Measurements from ENCODE around the gene TMEM51.
"Not testable (repeated sequence)": the region's sequence is repeated elsewhere in the genome, so short reads cannot be mapped to it uniquely, and the experiment has no call there.

Gene TMEM51

DNA sequence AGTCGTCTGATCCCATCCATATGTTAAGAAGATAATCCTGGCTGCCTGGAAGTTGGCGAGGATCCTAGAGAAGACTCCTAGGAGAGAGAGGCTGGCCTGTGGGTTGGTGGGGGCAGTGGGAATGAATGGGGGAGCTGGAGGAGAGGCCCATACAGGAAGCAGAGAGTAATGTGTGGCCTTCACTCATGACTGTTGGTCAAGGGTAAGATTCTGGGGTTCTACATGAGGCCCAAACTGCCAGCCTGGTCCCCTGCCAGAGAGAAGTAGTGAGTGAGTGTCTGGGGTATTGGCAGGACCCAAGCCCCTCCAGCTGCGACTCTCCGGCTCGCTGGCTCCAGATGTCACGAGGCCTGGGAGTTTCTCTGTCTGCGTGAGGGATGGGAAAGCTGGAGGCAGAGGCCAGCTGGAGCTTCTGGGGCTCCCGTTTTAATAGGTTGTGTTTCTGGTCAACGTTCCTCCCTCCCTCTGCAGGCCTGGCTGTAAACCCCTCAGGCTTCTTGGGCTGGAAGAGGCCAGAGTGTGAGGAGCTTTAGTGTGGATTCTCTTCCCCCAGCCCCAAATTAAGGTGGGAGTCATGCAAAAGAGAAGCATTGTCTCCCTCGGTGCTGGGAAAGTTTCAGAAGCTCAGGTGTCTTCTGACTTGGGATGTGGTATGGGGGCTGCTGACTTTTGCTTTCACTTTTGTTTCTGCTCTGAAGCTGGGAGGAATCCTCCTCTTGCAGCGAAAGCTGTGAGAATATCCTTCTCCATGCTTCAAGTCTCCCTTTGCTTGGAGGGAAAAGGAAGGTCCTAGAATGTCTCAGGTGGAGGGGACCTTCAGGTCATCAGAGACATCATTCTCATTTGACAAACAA, 2.6 kb downstream of the TMEM51 start:
- DNase-seq, result no peak

DNA sequence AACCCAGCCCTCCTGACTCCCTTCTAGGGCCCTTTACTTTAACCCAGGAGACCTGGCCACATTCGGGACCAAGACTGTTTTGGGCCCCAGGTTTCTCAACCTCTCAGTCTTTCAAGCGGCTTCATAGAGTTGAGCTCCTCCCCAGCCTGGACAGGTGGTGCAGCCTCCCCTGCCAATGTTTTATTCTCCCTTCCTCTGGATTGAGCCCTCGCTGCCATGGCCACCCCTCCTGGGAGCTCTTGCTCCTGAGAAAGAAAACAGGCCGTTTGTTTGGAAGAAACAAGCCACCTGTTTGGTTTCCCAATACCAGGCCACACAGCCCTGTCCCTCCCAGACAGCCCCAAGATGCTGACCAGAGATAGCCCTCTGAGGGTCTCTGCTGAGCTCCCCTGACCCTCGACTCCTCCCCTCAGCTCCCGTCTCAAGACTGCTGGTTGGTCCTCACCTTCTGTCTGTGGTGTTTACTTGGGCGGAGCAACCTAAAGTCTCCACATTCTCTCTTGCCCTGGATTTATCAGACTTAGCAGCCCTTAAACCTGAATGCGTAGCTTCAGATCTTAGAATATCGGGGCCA, 3.3 kb downstream of the TMEM51 start:
- no peak for DNase-seq

DNA sequence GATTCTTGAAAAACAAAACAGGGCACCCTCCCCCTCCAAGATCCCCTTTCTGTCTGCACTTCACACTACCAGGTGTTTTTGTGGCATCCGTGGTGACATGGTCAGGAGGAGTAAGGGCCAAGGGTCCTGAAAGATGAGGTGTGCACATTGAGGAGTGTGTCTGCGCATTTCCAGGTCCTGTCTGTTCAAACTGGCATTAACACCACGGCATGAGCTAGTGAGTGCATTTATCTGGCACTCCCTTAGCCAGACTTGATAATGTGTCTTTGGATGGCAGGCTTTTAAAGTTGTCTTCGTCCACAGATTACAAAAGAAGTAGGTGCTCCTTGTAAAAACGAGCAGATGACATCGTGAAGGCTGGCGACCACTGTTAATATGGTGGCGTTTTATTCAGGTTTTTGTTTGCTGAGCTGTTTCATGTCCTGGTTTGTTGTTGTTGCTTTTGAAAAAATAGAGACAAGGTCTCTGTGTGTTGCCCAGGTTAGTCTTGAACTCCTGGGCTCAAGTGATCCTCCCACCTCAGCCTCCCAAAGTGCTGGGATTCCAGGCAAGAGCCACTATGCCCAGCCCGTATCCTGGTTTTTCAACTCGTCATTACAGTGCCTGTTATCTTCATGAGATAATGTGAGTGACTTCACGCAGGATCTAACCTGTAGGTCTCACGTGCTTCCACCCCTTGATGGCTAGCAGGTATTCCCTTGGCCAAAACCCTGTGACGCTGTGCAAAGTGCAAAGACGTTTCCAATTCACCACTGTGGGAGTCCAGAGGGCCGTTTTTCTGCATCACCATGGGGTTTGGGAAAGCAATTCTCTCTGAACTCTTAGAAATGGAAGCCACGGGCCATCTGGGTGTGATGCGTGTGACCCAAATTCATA, 4.2 kb downstream of the TMEM51 start:
- DNase-seq, result no peak

DNA sequence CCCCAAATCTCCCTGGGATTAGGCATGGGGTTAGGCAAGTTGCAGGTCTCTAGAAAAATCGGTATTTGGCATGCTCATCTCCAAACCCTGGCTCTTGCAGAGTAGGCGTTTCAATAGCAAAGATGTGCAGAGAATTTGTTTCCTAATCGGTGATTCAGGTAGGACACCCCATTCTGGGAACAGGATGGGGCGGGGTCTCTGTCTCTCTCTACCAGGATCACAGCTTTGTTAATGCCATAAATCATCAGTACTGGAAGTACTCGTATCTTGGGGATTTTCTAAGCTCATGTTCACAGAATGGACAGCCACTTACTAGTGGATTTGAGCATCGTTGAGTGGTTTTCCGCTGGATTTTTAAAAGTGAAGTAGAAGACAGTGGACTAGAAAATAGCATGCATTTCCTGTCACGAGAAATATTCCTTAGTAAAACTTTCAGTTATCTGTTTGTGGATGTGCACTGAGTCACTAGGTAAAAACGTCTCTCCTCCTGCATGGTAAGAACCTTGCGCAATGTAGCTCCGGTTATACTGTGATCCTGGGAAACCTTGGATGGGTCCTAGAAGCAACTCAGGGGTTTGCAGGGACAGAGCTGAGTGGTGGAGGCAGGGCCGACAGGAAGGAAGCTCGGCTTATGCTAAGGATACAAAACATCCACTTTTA, 5.1 kb downstream of the TMEM51 start:
- DNase-seq, result no peak

DNA sequence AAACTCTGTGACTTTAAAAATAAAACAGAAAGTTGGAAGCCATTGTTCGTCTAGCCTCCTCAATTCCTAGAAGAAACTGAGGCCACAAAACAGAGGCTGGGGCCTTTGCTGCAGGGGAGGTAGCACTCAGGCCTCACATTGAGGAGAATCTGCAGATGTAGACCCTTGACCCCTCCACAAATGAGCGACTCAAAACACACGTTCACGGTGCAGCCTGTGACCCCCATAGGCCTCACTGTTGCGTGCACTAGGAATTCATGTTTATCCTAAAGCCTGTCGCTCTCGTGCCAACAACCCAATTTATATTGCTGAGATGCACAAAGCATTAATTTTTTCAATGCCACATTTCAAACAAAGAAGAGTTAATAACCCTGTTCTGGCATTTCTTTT, 5.6 kb downstream of the TMEM51 start:
- DNase-seq, result no peak

DNA sequence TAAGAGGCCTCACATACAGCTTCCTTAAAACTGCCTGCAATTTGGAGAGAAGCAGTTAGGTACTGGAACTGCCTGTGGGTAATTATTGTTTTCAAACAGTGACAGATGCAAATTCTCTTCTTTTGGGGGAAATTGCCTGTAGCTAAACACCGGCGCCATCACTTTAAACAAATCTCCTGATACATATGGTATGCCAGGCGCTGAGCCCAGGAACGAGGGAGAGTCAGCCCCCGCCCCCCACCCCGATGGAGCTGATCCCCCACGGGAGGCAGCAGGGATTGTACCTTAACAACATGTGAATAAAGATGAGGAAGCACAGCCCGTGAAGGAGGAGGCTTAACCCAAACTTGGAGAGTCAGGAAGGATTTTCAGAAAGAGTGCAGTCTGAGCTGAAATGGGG, 7.1 kb downstream of the TMEM51 start:
- no peak for DNase-seq

DNA sequence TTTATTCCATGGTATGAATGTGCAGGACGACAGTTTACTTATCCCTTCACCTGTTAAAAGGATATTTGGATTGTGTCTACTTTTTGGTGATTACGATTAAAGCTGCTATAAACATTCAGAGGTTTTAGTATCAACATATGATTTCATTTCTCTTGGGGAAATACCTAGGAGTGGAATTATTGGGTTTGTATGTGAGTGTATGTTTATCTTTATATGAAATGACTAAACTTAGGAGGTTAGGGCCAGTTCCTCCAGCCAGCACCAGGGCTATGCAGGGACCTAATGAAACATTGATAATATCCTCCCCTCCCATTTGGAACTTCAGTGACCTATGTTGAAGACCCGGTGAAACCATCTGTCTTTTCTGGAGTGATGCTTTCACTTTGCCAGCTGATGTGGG, 13.8 kb downstream of the TMEM51 start:
- DNase-seq, result no peak

DNA sequence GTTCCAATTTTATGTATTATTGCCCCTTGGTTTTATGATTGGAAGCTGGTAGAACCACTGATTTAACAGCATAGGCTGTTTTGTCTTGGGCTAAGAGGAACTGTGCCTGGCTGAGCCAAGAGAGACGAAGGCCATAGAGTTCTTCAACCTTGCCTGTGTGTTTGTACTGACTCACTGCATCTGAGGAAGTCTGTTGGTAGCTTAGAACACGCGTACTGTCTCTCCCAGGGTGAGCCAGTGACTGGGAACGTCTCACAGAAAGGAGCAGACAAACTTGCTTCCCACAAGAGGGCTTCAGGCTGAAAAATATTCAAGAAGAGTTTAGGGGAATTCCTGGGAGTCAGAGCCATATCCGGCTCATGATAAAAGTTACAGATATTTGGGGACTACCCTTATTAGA, 14.9 kb downstream of the TMEM51 start:
- DNase-seq, result no peak

DNA sequence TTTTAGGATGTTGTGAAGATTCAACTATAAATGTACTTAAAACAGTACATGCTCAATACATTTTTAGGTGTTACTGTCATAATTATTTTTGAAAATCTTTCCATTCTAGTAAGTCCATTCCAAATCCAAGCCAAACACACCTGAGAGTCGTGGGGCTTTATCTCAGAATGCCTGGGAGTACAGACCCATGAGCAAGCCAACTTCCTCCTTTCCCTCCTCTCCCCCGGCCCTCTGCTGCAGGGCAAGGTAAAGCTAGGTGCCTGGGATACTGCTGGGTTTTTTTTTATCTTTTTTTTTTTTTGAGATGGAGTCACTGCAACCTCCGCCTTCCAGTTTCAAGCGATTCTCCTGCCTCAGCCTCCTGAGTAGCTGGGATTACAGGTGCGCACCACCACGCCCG, 16.5 kb downstream of the TMEM51 start:
- no peak for DNase-seq

DNA sequence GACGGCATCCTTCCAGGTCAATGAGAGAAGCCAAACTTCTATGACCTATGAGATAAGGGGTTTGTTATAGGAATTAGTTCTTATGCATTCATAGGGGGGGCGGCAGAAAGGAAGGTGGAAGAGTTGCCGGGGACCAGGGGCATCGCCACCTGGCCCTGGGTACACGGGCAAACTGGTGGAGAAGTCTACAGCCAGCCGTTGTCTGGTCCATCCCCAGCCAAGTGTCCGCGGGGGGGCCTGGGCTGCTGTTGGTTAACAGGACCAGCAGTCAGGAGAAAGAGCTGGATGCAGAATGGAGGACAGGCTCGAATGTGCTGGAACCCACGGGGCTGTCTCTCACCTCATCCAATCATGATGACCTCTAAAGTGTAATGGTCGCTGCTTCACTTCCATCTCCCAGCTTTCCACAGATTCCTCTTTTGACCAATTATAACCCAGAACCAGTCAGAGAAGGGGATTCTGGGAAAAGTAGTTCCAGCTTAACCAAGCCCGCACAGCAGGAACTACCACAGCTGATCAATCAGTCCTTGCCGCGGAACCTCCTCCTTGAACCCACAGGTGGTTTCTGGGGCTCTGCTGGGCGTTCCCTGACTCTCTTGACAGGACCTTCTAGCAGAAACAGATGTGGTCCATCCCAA, 17.8 kb downstream of the TMEM51 start:
- DNase-seq, result no peak

DNA sequence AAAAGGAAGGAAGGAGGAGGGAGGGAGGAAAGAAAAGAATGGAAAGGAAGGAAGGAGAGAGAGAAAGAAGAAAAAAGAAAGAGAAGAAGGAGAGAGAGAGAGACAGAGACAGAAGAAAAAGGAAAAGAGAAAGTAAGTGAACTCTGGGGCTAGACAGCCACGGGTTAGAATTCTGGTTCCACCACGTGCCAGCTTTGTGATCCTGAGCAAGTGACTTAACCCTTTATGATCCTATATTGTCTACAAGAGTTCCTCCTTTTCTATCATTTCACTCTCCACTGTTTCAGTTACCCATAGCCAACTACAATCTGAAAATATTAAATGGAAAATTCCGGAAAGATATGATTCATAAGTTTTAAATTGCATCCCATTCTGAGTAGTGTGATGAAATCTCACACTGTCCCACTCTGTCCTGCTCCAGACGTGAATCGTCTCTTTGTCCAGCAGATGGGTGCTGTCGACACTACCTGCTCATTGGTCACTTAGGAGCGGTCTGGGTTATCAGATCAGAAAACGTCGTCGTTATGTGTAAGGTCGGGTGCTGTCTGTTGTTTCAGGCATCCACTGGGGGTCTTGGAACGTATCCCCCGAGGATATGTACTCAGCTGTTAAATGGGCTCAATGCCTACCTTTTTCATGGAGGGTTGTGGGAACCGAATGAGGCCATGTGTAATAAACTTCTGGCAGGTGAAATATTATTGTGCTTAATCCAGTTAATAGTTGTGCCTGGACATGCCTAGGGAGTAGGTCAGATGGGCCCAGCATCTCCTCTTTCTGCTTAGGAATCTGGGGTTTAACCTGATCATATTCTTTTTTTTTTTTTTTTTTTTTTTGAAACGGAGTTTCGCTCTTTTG, 19.1 kb downstream of the TMEM51 start:
- no peak for DNase-seq

DNA sequence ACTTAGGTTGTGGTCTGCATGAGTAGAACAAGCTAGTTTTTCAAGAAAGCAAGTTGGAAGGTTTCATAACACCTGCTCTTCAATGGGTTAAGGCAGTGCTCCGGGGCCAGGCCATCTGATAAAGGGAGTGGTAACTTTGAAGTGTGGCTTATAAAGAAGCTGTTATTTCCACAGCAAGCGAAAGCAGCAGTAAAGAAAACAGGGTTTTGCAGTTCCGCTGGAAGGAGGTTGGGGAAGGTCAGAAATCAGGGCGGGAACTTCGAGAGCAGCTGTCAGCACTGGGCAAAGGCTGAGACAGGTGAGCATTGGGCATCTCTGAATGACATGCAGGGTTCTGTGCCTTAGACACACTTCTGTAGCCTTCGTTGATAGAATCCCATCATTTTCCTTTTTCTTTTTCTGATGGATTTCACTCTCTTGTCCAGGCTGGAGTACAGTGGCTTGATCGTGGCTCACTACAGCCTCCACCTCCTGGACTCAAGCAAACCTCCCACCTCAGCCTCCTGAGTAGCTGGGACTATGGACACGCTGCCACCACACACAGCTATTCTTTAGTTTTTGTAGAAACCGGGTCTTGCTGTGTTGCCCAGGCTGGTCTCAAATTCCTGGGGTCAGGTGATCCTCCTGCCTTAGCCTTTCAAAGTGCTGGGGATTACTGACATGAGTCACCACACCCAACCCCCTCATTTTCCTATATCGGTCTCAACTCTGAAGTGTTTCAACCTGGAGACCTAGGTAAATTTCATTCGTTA, 20.5 kb downstream of the TMEM51 start:
- DNase-seq, result no peak

DNA sequence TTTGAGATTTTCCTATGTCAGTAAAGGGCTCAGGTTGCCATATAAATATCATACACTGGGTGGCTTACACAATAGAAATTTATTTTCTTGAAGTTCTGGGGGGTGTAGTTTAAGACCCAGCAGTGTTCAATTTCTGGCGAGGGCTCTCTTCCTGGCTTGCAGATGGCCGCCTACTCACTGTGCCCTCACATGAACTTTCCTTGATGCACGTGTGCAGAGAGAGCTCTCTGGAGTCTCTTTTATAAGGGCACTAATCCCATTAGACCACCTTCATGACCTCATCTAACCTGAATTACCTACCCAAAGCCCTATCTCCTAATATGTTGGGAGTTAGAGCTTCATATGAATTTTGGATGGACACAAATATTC, 21.1 kb downstream of the TMEM51 start:
- no peak for DNase-seq

DNA sequence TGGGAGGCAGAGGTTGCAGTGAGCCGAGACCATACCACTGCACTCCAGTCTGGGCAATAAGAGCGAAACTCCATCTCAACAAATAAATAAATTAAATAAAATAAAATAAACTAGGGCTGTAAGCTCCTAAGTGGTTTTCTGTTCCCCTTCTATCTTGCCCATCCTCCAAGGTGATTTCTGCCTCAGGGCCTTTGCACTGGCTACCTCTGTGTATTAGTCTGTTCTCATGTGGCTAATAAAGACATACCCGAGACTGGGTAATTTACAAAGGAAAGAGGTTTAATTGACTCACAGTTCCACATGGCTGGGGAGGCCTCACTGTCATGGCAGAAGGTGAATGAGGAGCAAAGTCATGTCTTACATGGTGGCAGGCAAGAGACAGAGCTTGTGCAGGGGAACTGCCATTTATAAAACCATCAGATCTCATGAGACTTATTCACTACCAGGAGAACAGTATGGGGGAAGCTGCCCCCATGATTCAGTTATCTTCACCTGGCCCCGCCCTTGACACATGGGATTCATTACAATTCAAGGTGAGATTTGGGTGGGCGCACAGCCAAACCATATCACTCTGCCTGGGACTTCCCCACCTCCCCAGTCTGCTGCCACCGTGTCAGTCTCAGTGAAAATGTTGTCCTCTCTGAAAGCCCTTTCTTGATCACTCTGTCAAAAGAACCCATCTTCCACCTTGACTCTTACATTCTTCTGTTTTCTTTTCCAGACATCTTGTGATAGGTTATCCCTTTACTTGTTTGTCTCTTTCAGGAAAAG, 22.0 kb downstream of the TMEM51 start:
- not testable (repeated sequence) for DNase-seq

DNA sequence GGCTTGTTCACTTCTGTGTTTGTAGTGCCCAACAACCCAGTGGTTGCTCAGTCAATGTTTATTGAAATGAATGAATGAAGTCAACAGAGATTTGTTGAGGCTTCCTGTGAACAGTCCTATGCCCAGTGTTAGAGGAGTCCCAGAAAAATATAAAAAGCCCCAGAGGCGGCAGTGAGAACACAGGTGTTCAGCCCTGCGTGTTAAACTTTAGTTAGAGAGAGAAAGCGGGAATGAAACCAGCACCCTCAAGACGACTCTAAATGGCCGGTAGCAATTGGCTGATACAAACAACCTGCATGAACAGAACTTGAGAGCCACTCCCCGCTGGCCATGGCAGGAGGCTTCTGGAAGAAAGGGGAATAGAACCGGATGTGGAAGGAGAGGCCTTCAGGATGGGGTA, 22.6 kb downstream of the TMEM51 start:
- no peak for DNase-seq

DNA sequence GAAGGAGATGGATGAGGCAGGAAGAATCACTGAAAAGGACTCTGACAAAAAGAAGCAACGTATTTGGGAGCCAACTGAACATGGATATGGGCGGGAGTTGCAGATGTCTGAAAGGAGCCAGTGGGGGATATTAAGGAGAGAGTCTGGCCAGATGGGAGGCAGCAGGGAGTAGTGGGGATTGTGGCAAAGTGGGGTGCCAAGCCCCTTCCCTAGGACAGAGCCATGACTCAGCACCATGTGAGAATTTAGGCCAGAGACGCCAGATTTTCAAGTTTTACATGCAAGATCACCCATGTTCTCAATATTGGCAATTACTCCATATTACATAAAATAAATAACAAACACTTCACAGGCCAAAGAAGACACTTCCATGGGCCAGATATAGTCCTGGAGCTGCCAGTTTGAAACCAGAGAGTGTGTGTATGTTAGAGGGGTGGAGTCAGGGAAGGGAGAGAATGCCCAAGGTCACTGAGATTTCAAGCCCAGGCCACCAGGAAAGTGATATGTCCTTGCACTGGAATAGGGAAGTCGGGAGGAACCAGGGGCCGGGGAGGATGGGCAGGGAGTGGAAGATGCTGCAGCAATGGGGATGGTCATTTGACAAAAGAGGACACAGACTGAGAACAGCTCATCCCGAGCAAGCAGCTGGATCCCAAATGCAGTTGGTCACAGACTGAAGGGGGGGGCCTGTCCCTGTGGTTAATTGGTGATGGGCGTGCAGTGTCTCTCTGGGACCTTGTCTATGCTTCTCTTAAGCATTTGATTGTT, 23.5 kb downstream of the TMEM51 start:
- no peak for DNase-seq

DNA sequence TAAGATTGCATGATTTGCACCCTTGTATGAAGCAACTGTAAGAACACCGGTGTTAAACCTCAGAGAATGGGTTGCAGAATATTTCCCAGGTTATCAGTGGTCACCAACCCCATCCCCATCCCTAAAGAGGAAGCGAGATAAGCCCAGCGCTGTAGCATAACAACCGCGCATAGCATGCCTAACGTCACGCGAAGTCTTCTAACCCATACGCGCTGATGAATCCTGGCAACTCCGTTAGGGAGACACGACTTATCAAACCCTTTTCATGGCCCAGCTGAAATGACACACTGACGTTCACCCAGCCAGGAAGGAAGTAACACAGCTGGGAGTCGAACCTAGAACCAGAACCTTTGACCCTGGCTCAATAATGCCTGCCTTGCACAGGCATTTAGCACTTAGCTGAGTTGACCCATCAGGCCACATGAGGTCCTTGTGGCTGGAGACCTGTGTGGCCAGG, 24.2 kb downstream of the TMEM51 start:
- DNase-seq, result no peak

DNA sequence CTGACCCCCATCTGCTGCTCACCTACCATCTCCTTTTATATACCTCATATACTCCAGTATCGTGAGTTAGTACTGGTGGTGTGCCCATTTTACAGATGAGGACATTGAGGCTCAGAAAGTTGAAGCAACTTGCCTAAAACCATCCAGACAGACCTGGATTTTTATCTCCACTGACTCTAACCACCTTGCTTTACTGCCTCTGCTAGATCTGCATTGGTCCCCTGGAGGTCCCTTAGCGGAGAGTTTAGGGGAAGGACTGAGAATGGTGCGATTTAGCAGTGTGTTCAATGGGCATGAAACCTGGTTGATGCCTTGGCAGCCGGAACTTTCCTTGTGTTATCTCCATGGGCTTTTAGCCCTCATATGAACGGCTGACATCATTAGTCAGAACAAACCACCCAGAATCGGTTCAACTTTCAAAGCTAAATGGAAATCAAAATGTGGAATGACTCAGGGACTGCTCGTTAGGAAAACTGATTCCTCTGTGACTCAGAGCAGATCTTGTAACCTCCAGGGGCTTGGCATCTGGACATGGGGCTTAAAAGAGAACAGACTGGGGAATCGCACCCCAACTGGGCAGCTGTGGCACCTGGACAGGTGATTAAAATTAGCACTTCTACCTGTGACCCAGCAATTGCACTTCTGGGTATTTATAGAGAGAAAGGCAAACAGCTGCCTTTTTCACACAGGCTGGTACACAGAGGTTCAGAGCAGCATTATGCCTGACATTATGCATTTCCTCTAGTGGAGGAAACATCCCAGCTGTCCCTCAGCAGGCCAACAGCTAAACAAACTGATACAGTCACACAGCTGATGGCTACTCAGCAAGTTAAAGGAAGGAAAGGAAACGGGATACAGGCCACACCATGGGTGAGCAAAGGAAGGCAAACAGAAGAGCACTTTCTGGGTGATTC, 25.3 kb downstream of the TMEM51 start:
- no peak for DNase-seq
